Activated CD8-positive, alpha-beta memory T cell treated with anti-CD3 and anti-CD28 coated beads, Interleukin-2, amount 10 ng/mL, durations not matched to agents 7 days and 5 days (primary cell): ENCODE results near the gene COMMD1. TPM values are rescaled to one million over a fixed set of nuclear protein-coding genes. Genes with fewer than 3 reads are reported as not detected.
"Not testable (repeated sequence)": the region's sequence is repeated elsewhere in the genome, so short reads cannot be mapped to it uniquely, and the experiment has no call there.

ENCODE experiments used
- ATAC-seq: fragments of 150-1000 bp; cut with Tn5 transposase; one replicate; pipeline ENCODE4 v1.10.0; 2021; ENCODE audit warnings: moderate library complexity
- CTCF ChIA-PET: fragments of 350-600 bp; sonication (Branson Sonifier 250); formaldehyde crosslinking; loops from one replicate; lab custom pipeline; 2021; ENCODE audit warnings: antibody characterized with exemption; lab: Charles Lee
- DNase-seq: peaks from one replicate; pipeline ENCODE4 v3.0.0-alpha.2; 2020
- H3K27ac Mint-ChIP-seq: one replicate; pipeline ENCODE4 v1.8.0; 2021; ENCODE audit warnings: mild to moderate bottlenecking, mixed read lengths
- H3K27me3 Mint-ChIP-seq: one replicate; pipeline ENCODE4 v1.8.0; 2021; ENCODE audit warnings: mixed read lengths
- H3K36me3 Mint-ChIP-seq: one replicate; pipeline ENCODE4 v1.8.0; 2021; ENCODE audit warnings: mild to moderate bottlenecking, mixed read lengths
- H3K4me1 Mint-ChIP-seq: one replicate; pipeline ENCODE4 v1.8.0; 2021; ENCODE audit warnings: mixed read lengths
- H3K4me3 Mint-ChIP-seq: one replicate; pipeline ENCODE4 v1.8.0; 2021; ENCODE audit warnings: mild to moderate bottlenecking, moderate library complexity, mixed read lengths
- H3K9me3 Mint-ChIP-seq: one replicate; pipeline ENCODE4 v1.8.0; 2022; ENCODE audit warnings: low read depth, mixed read lengths
- total RNA-seq, 2 experiments: library from RNA; stranded (reverse); gene quantifications; one replicate each; pipeline ENCODE4 v1.2.3, GENCODE V29; 2021

COMMD1 gene
- 10 to 100 TPM; 27.4 to 33.0 TPM for total RNA-seq

- CTCF ChIA-PET: interaction anchor here (1.0 to 1.5 kb wide), 3 partner anchors 11 to 518 kb away, joined by 3 to 5 read pairs (median 5); no protein-coding TSS in a partner anchor
These were observed at the start of gene COMMD1 for GRCh38 chr2:61905372-61906185. Gene COMMD1 (plus strand): TSS chr2:61905674. CDS start chr2:61905679, 5 bp downstream.

GRCh38 chr2:61857224-61857623 is 48.2 kb upstream of the COMMD1 start:
- Mint-ChIP-seq H3K27me3 (no peaks in the 10 kb centered on the region), H3K36me3 (peaks cover 6% of the 10 kb centered on the region), H3K9me3 (peaks cover 1% of the 10 kb centered on the region), H3K4me1 (peaks cover 18% of the 10 kb centered on the region), H3K27ac (no peak overlapping the region), H3K4me3 (no peak overlapping the region)
- ATAC-seq: no peak
- CTCF ChIA-PET: no interaction called here
- no peak for DNase-seq

More at GRCh38 chr2:61905372-61906185, at the start of gene COMMD1:
- H3K4me1 Mint-ChIP-seq: peaks cover 24% of the 10 kb centered on the region
- H3K36me3 Mint-ChIP-seq: no peaks in the 10 kb centered on the region
- no peaks in the 10 kb centered on the region for H3K9me3 Mint-ChIP-seq
- DNase-seq (peak; percentile 91), ATAC-seq (peak; percentile 99)
- H3K27ac Mint-ChIP-seq: peak within 1 kb of the TSS; percentile 84
- H3K4me3 Mint-ChIP-seq: peak within 1 kb of the TSS; percentile 94
- no peaks in the 10 kb centered on the region for H3K27me3 Mint-ChIP-seq

- no peak overlapping the region for H3K4me3 Mint-ChIP-seq
- H3K27me3 Mint-ChIP-seq: no peaks in the 10 kb centered on the region
- peaks cover 31% of the 10 kb centered on the region for H3K36me3 Mint-ChIP-seq
- ATAC-seq (no peak), DNase-seq (no peak)
- H3K27ac Mint-ChIP-seq: no peak overlapping the region
- H3K4me1 Mint-ChIP-seq: no peaks in the 10 kb centered on the region
- peaks cover 2% of the 10 kb centered on the region for H3K9me3 Mint-ChIP-seq
- CTCF ChIA-PET: no interaction called here
These were observed 43.4 kb upstream of the COMMD1 start for GRCh38 chr2:61862085-61862484.

- H3K27ac Mint-ChIP-seq, H3K9me3 Mint-ChIP-seq, H3K27me3 Mint-ChIP-seq, DNase-seq, H3K4me1 Mint-ChIP-seq, ATAC-seq, H3K4me3 Mint-ChIP-seq: not testable (repeated sequence)
- peaks cover 51% of the 10 kb centered on the region for H3K36me3 Mint-ChIP-seq
- CTCF ChIA-PET: interaction anchor here (1.1 kb wide), 1 partner anchor 12 kb away, joined by 3 read pairs; no protein-coding TSS in a partner anchor
These were observed 38.9 kb upstream of the COMMD1 start for GRCh38 chr2:61866482-61867089.

GRCh38 chr2:61876400-61876799 is 29.1 kb upstream of the COMMD1 start:
- DNase-seq (no peak), ATAC-seq (no peak)
- H3K4me1 Mint-ChIP-seq: peaks cover 1% of the 10 kb centered on the region
- H3K9me3 Mint-ChIP-seq: no peaks in the 10 kb centered on the region
- H3K27me3 Mint-ChIP-seq: no peaks in the 10 kb centered on the region
- no peak overlapping the region for H3K27ac Mint-ChIP-seq
- no peak overlapping the region for H3K4me3 Mint-ChIP-seq
- peaks cover 47% of the 10 kb centered on the region for H3K36me3 Mint-ChIP-seq
- CTCF ChIA-PET: no interaction called here

GRCh38 chr2:61877571-61878245 is 27.8 kb upstream of the COMMD1 start:
- no peak overlapping the region for H3K4me3 Mint-ChIP-seq
- CTCF ChIA-PET: no interaction called here
- no peaks in the 10 kb centered on the region for H3K9me3 Mint-ChIP-seq
- ATAC-seq (no peak), DNase-seq (no peak)
- H3K27me3 Mint-ChIP-seq: no peaks in the 10 kb centered on the region
- peaks cover 47% of the 10 kb centered on the region for H3K36me3 Mint-ChIP-seq
- no peak overlapping the region for H3K27ac Mint-ChIP-seq
- H3K4me1 Mint-ChIP-seq: peaks cover 3% of the 10 kb centered on the region

- Mint-ChIP-seq H3K9me3 (no peaks in the 10 kb centered on the region), H3K36me3 (peaks cover 52% of the 10 kb centered on the region), H3K4me1 (peaks cover 5% of the 10 kb centered on the region), H3K27ac (no peak overlapping the region), H3K27me3 (no peaks in the 10 kb centered on the region), H3K4me3 (no peak overlapping the region)
- CTCF ChIA-PET: no interaction called here
- ATAC-seq: no peak
- no peak for DNase-seq
These were observed 26.7 kb upstream of the COMMD1 start for GRCh38 chr2:61878761-61879160.

- H3K4me3 Mint-ChIP-seq, H3K27ac Mint-ChIP-seq, H3K9me3 Mint-ChIP-seq, H3K4me1 Mint-ChIP-seq, CTCF ChIA-PET, ATAC-seq, DNase-seq, H3K27me3 Mint-ChIP-seq: not testable (repeated sequence)
- peaks cover 53% of the 10 kb centered on the region for H3K36me3 Mint-ChIP-seq
These were observed 26.1 kb upstream of the COMMD1 start for GRCh38 chr2:61879351-61879750.

GRCh38 chr2:61882850-61883249 is 22.6 kb upstream of the COMMD1 start:
- Mint-ChIP-seq H3K4me1 (peaks cover 28% of the 10 kb centered on the region), H3K36me3 (peaks cover 64% of the 10 kb centered on the region), H3K9me3 (no peaks in the 10 kb centered on the region), H3K27ac (no peak overlapping the region), H3K4me3 (no peak overlapping the region), H3K27me3 (no peaks in the 10 kb centered on the region)
- CTCF ChIA-PET: no interaction called here
- ATAC-seq (no peak), DNase-seq (no peak)

GRCh38 chr2:61885896-61886603 is 19.4 kb upstream of the COMMD1 start:
- Mint-ChIP-seq H3K27me3 (no peaks in the 10 kb centered on the region), H3K4me1 (peaks cover 32% of the 10 kb centered on the region), H3K9me3 (no peaks in the 10 kb centered on the region), H3K4me3 (peak overlapping the region; percentile 100), H3K36me3 (peaks cover 51% of the 10 kb centered on the region), H3K27ac (peak overlapping the region; percentile 99)
- ATAC-seq: no peak
- CTCF ChIA-PET: interaction anchor here (0.8 to 1.1 kb wide), 2 partner anchors 12 to 31 kb away, joined by 3 read pairs; no protein-coding TSS in a partner anchor
- DNase-seq: no peak

GRCh38 chr2:61887717-61888266 is 17.7 kb upstream of the COMMD1 start:
- H3K4me1 Mint-ChIP-seq: peaks cover 30% of the 10 kb centered on the region
- H3K27ac Mint-ChIP-seq: peak overlapping the region; percentile 99
- no peaks in the 10 kb centered on the region for H3K27me3 Mint-ChIP-seq
- ATAC-seq (no peak), DNase-seq (no peak)
- CTCF ChIA-PET: no interaction called here
- peaks cover 43% of the 10 kb centered on the region for H3K36me3 Mint-ChIP-seq
- no peaks in the 10 kb centered on the region for H3K9me3 Mint-ChIP-seq
- peak overlapping the region; percentile 100 for H3K4me3 Mint-ChIP-seq

GRCh38 chr2:61888267-61889055 is 17.0 kb upstream of the COMMD1 start, which contains the start of gene CCT4:
Gene CCT4 (minus strand): TSS chr2:61888656. CDS start chr2:61888507, 149 bp downstream.
- ATAC-seq (peak; percentile 83), DNase-seq (peak; percentile 92)
- Mint-ChIP-seq H3K9me3 (no peaks in the 10 kb centered on the region), H3K36me3 (peaks cover 37% of the 10 kb centered on the region), H3K4me3 (peak within 1 kb of the TSS; percentile 100), H3K27me3 (no peaks in the 10 kb centered on the region), H3K4me1 (peaks cover 29% of the 10 kb centered on the region), H3K27ac (peak within 1 kb of the TSS; percentile 99)
- CTCF ChIA-PET: no interaction called here
